Spleen (tissue), 7 donors: Measurements from ENCODE around the gene EPHB1.

Source experiments
- POLR2A ChIP-seq, 3 donors: fragments of 450-650 bp; IDR thresholded peaks; one replicate each; pipeline ENCODE4 v1.5.1; 2017; ENCODE audit warnings: antibody characterized with exemption in 3 of 3, mild to moderate bottlenecking in 1 of 3
- POLR2AphosphoS5 ChIP-seq, 3 donors: sonication (generic); formaldehyde crosslinking; IDR thresholded peaks; one replicate each; pipeline ENCODE4 v1.5.1; 2017; ENCODE audit warnings: antibody characterized with exemption in 3 of 3
- TF ChIP-seq, protein P1 (sequence below), 11 experiments: fragments of 200-600 bp in 7 of 11; fragments of 450-650 bp in 4 of 11; sonication (generic) in 4 of 11; IDR thresholded peaks in 8 of 11; conservative IDR thresholded peaks in 3 of 11; 1 replicate in 7 of 11; 2 replicates in 4 of 11; pipeline versions ENCODE4 v1.4.0 to v1.8.0; 2016 to 2021; ENCODE audit warnings: antibody characterized with exemption in 11 of 11, inconsistent platforms in 4 of 11, mild to moderate bottlenecking in 1 of 11
- donor health status: DM: no; HTN: no; CAD: no; lungs with moderate emphysema.
- donor health status: DM: no; HTN: no; CAD: no.
- donor health status: DM: no; HTN: no; CAD: no.

DNA sequence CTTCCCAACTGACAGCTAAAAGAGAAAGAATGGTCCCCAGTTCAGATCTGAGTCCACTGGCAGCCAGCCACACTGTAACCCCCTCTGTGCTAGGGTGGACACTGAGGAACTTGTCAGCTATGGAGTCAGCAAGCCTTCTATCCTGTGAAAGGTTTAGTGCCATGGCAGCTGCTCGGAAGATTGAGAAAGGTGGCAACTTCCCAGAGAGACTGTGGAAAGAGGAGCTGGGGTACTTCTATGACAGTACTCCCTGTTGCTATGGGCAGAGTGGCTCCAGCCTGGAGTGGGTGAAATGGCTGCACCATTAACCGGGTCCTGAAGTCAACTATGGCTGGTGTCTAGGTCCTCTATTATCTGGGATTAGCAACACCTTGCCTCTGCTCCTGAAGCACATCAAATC, 447.2 kb downstream of the EPHB1 start:
- TF ChIP-seq POLR2A (IDR thresholded peaks at IDR 0.05) (no peak), POLR2AphosphoS5 (IDR thresholded peaks at IDR 0.05) (no peak)
- TF ChIP-seq, protein P1, sequence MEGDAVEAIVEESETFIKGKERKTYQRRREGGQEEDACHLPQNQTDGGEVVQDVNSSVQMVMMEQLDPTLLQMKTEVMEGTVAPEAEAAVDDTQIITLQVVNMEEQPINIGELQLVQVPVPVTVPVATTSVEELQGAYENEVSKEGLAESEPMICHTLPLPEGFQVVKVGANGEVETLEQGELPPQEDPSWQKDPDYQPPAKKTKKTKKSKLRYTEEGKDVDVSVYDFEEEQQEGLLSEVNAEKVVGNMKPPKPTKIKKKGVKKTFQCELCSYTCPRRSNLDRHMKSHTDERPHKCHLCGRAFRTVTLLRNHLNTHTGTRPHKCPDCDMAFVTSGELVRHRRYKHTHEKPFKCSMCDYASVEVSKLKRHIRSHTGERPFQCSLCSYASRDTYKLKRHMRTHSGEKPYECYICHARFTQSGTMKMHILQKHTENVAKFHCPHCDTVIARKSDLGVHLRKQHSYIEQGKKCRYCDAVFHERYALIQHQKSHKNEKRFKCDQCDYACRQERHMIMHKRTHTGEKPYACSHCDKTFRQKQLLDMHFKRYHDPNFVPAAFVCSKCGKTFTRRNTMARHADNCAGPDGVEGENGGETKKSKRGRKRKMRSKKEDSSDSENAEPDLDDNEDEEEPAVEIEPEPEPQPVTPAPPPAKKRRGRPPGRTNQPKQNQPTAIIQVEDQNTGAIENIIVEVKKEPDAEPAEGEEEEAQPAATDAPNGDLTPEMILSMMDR (IDR thresholded peaks at IDR 0.05 in 8 of 11, conservative IDR thresholded peaks at IDR 0.05 in 3 of 11): no peak
